Mucosa of rectum (tissue), 2 donors: Measurements from ENCODE around the gene RPS2.

ENCODE experiments used
- H3K27ac ChIP-seq, 2 donors: one replicate each; pipeline ENCODE4 v1.7.0; 2013; ENCODE audit warnings: inconsistent platforms in 2 of 2, low read depth in 2 of 2, low read length in 2 of 2
- H3K27me3 ChIP-seq, 2 donors: one replicate each; pipeline ENCODE4 v1.7.0; 2013; ENCODE audit warnings: low read length in 2 of 2; ENCODE audit not compliant: control insufficient read depth in 2 of 2, insufficient read depth in 2 of 2
- H3K36me3 ChIP-seq, 2 donors: one replicate each; pipeline ENCODE4 v1.7.0; 2013; ENCODE audit warnings: low read length in 2 of 2; ENCODE audit not compliant: control insufficient read depth in 2 of 2, insufficient read depth in 2 of 2
- H3K4me1 ChIP-seq, 2 donors: one replicate each; pipeline ENCODE4 v1.7.0; 2013; ENCODE audit warnings: low read length in 2 of 2, mild to moderate bottlenecking in 1 of 2; ENCODE audit not compliant: control insufficient read depth in 2 of 2, insufficient read depth in 2 of 2
- H3K4me3 ChIP-seq, 2 donors: one replicate each; pipeline ENCODE4 v1.7.0; 2013; ENCODE audit warnings: low read length in 2 of 2
- H3K9ac ChIP-seq, 2 donors: one replicate each; pipeline ENCODE4 v1.7.0; 2013; ENCODE audit warnings: low read length in 2 of 2, low read depth in 1 of 2, mild to moderate bottlenecking in 1 of 2
- H3K9me3 ChIP-seq, 2 donors: one replicate each; pipeline ENCODE4 v1.7.0; 2013; ENCODE audit warnings: low read length in 2 of 2; ENCODE audit not compliant: control insufficient read depth in 2 of 2
- donor health status: healthy.
- donor health status: Normal muscosa, but diverticular disease.

Gene RPS2

GRCh38 chr16:1990351-1991134, 25.9 kb upstream of the RPS2 start:
- peaks cover 20% of the 10 kb centered on the region in 2 donors for H3K27me3 ChIP-seq
- H3K9ac ChIP-seq: peak overlapping the region; percentile 47 to 75
- no peaks in the 10 kb centered on the region for H3K9me3 ChIP-seq
- H3K36me3 ChIP-seq: peaks cover 14 to 16% of the 10 kb centered on the region in 2 donors
- H3K27ac ChIP-seq: peak overlapping the region; percentile 4 to 32
- peaks cover 27 to 35% of the 10 kb centered on the region in 2 donors for H3K4me1 ChIP-seq
- peak overlapping the region; percentile 45 to 61 for H3K4me3 ChIP-seq

- Histone ChIP-seq H3K27ac (no peak overlapping the region), H3K4me1 (peaks cover 33 to 40% of the 10 kb centered on the region in 2 donors), H3K36me3 (peaks cover 14 to 16% of the 10 kb centered on the region in 2 donors), H3K9ac (peak overlapping the region in 1 of 2 donors; percentile 75), H3K27me3 (peaks cover 20% of the 10 kb centered on the region in 2 donors), H3K9me3 (no peaks in the 10 kb centered on the region), H3K4me3 (no peak overlapping the region)
Measured at GRCh38 chr16:1990101-1990350, 25.4 kb upstream of the RPS2 start.

GRCh38 chr16:1989209-1990100, 24.8 kb upstream of the RPS2 start, which contains the start of gene SYNGR3:
Gene SYNGR3, plus strand, starts transcription at chr16:1989970. Its CDS starts 133 bp downstream, at chr16:1990103.
- peak within 1 kb of the TSS; percentile 47 to 75 for H3K9ac ChIP-seq
- no peaks in the 10 kb centered on the region for H3K9me3 ChIP-seq
- H3K4me1 ChIP-seq: peaks cover 37 to 45% of the 10 kb centered on the region in 2 donors
- peak within 1 kb of the TSS; percentile 4 to 32 for H3K27ac ChIP-seq
- peak within 1 kb of the TSS; percentile 45 to 61 for H3K4me3 ChIP-seq
- H3K27me3 ChIP-seq: peaks cover 20% of the 10 kb centered on the region in 2 donors
- H3K36me3 ChIP-seq: peaks cover 14 to 16% of the 10 kb centered on the region in 2 donors

- Histone ChIP-seq H3K4me3 (no peak overlapping the region), H3K36me3 (peaks cover 14 to 16% of the 10 kb centered on the region in 2 donors), H3K9ac (no peak overlapping the region), H3K4me1 (peaks cover 52 to 59% of the 10 kb centered on the region in 2 donors), H3K9me3 (no peaks in the 10 kb centered on the region), H3K27ac (no peak overlapping the region), H3K27me3 (peaks cover 20% of the 10 kb centered on the region in 2 donors)
Measured at GRCh38 chr16:1987198-1987597, 22.6 kb upstream of the RPS2 start.

- Histone ChIP-seq H3K9me3 (no peaks in the 10 kb centered on the region), H3K27me3 (peaks cover 14 to 27% of the 10 kb centered on the region in 2 donors), H3K9ac (peak overlapping the region; percentile 79 to 86), H3K27ac (peak overlapping the region; percentile 96 to 98), H3K4me3 (peak overlapping the region; percentile 68 to 76), H3K36me3 (peaks cover 14 to 16% of the 10 kb centered on the region in 2 donors), H3K4me1 (peaks cover 53 to 62% of the 10 kb centered on the region in 2 donors)
Measured at GRCh38 chr16:1985466-1986150, 21.0 kb upstream of the RPS2 start.

GRCh38 chr16:1984347-1985225, 20.0 kb upstream of the RPS2 start:
- Histone ChIP-seq H3K4me1 (peaks cover 56 to 69% of the 10 kb centered on the region in 2 donors), H3K36me3 (peaks cover 14 to 16% of the 10 kb centered on the region in 2 donors), H3K9me3 (no peaks in the 10 kb centered on the region), H3K27ac (peak overlapping the region; percentile 96 to 98), H3K9ac (peak overlapping the region; percentile 79 to 86), H3K27me3 (peaks cover 10 to 26% of the 10 kb centered on the region in 2 donors), H3K4me3 (peak overlapping the region; percentile 68 to 76)

- Histone ChIP-seq H3K4me1 (peaks cover 54 to 68% of the 10 kb centered on the region in 2 donors), H3K27ac (peak within 1 kb of the TSS; percentile 96 to 98), H3K36me3 (peaks cover 14 to 16% of the 10 kb centered on the region in 2 donors), H3K9ac (peak within 1 kb of the TSS; percentile 79 to 86), H3K4me3 (peak within 1 kb of the TSS; percentile 68 to 76), H3K27me3 (peaks cover 2 to 19% of the 10 kb centered on the region in 2 donors), H3K9me3 (no peaks in the 10 kb centered on the region)
Measured at GRCh38 chr16:1983544-1984346, 19.1 kb upstream of the RPS2 start, which contains the start of gene GFER. Gene GFER, plus strand, starts transcription at chr16:1984193. Its CDS starts 26 bp downstream, at chr16:1984219.

GRCh38 chr16:1982991-1983543, 18.4 kb upstream of the RPS2 start:
- Histone ChIP-seq H3K9me3 (no peaks in the 10 kb centered on the region), H3K27ac (peak overlapping the region; percentile 96 to 98), H3K4me3 (peak overlapping the region; percentile 68 to 76), H3K4me1 (peaks cover 57 to 72% of the 10 kb centered on the region in 2 donors), H3K36me3 (peaks cover 18 to 19% of the 10 kb centered on the region in 2 donors), H3K9ac (peak overlapping the region; percentile 72 to 86), H3K27me3 (peaks cover 0 to 14% of the 10 kb centered on the region in 2 donors)
